Skeletal muscle tissue (tissue), 4 donors: ENCODE results near the gene LHPP. TPM values are rescaled to one million over a fixed set of nuclear protein-coding genes. Genes with fewer than 3 reads are reported as not detected.
A peak's percentile ranks its signal among the peaks of the same experiment; 100 is the strongest.

Experiments used
- H3K27ac ChIP-seq: one replicate; pipeline ENCODE4 v1.7.0; 2013; ENCODE audit warnings: mild to moderate bottlenecking, low read depth, low read length, inconsistent platforms
- H3K27me3 ChIP-seq, 3 donors: one replicate each; pipeline ENCODE4 v1.7.0; 2013; ENCODE audit warnings: low read length in 3 of 3; ENCODE audit not compliant: control insufficient read depth in 3 of 3, insufficient read depth in 3 of 3
- H3K36me3 ChIP-seq, 3 donors: one replicate each; pipeline ENCODE4 v1.7.0; 2013; ENCODE audit warnings: low read length in 3 of 3; ENCODE audit not compliant: control insufficient read depth in 3 of 3, insufficient read depth in 3 of 3
- H3K4me1 ChIP-seq, 3 donors: one replicate each; pipeline ENCODE4 v1.7.0; 2013; ENCODE audit warnings: low read length in 3 of 3, mild to moderate bottlenecking in 3 of 3; ENCODE audit not compliant: control insufficient read depth in 3 of 3, insufficient read depth in 3 of 3
- H3K4me3 ChIP-seq, 3 donors: one replicate each; pipeline ENCODE4 v1.7.0; 2013; ENCODE audit warnings: low read length in 3 of 3
- H3K9ac ChIP-seq, 3 donors: one replicate each; pipeline ENCODE4 v1.7.0; 2013; ENCODE audit warnings: low read length in 3 of 3, mild to moderate bottlenecking in 3 of 3, moderate library complexity in 2 of 3, low read depth in 1 of 3
- H3K9me3 ChIP-seq, 3 donors: one replicate each; pipeline ENCODE4 v1.7.0; 2013; ENCODE audit warnings: low read length in 3 of 3; ENCODE audit not compliant: control insufficient read depth in 3 of 3
- total RNA-seq: library from RNA; depleted of rRNA; stranded (reverse); fragments of >200 nt; gene quantifications from one replicate; pipeline ENCODE4 v1.2.3, GENCODE V29; 2014
- donor health status: Osteomylitis.

The LHPP gene
- total RNA-seq, 1 donor from 2014 or later: 4.2 TPM

DNA sequence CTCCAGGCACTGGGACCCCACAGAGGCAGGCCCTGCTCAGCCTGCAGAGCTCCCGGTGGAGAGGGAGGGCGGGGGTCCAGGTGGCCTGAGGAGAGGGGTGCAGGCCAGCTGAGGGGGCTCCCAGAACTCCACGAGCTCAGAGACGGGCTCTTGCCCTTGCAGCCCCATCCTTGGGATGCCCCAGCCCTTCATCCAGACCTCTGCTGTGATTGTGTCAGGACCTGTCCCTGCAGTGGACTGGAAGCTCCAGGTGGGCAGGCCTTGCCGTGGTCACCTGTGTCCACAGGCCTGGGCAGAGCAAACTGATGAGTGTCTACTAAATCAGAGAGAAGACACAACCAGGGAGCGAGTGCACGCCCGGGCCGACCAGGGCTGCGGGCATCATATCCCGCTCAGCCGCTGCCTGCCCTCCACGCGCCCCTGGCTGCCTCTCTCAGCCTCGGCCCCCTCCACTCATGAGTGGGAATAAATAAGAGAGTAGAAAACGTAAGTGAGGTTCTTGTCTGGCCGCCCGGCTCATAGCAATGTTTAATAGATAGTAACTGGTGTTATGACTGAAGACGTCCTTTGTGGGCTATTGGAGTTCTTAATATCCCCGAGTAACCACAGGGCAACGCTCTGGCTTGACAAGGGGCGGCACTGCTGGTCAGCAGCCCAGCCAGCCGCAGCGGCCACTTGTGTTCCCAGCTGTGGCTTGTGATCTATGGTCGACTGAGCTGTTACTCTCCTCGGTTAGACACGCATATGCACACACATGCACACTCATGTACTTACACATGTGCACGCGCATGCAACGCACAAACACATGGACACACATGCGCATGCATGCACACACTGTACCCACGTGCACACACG, 105.6 kb downstream of the LHPP start:
- Histone ChIP-seq H3K4me3 (no peak overlapping the region), H3K4me1 (peaks cover 15 to 26% (median 19%) of the 10 kb centered on the region in 3 donors)

GRCh38 chr10:124568339-124568738, 106.7 kb downstream of the LHPP start:
- Histone ChIP-seq H3K27ac (no peak overlapping the region), H3K4me3 (no peak overlapping the region), H3K9ac (no peak overlapping the region), H3K27me3 (no peaks in the 10 kb centered on the region), H3K36me3 (no peaks in the 10 kb centered on the region), H3K9me3 (no peaks in the 10 kb centered on the region), H3K4me1 (peaks cover 15 to 26% (median 19%) of the 10 kb centered on the region in 3 donors)

More for the DNA sequence above, 105.6 kb downstream of the LHPP start:
- Histone ChIP-seq H3K27me3 (no peaks in the 10 kb centered on the region), H3K36me3 (no peaks in the 10 kb centered on the region), H3K9ac (no peak overlapping the region), H3K27ac (peak overlapping the region; percentile 67), H3K9me3 (no peaks in the 10 kb centered on the region)

GRCh38 chr10:124568848-124569622, 107.4 kb downstream of the LHPP start:
- peaks cover 15 to 26% (median 19%) of the 10 kb centered on the region in 3 donors for H3K4me1 ChIP-seq
- no peaks in the 10 kb centered on the region for H3K9me3 ChIP-seq
- peak overlapping the region in 1 of 3 donors; percentile 51 for H3K9ac ChIP-seq
- H3K27ac ChIP-seq: no peak overlapping the region
- H3K27me3 ChIP-seq: no peaks in the 10 kb centered on the region
- no peak overlapping the region for H3K4me3 ChIP-seq
- no peaks in the 10 kb centered on the region for H3K36me3 ChIP-seq

GRCh38 chr10:124569623-124570470, 108.2 kb downstream of the LHPP start:
- no peak overlapping the region for H3K9ac ChIP-seq
- H3K9me3 ChIP-seq: no peaks in the 10 kb centered on the region
- no peak overlapping the region for H3K27ac ChIP-seq
- H3K27me3 ChIP-seq: no peaks in the 10 kb centered on the region
- H3K4me1 ChIP-seq: peaks cover 15 to 23% (median 19%) of the 10 kb centered on the region in 3 donors
- no peaks in the 10 kb centered on the region for H3K36me3 ChIP-seq
- no peak overlapping the region for H3K4me3 ChIP-seq

- Histone ChIP-seq H3K27ac (no peak overlapping the region), H3K9me3 (no peaks in the 10 kb centered on the region), H3K36me3 (no peaks in the 10 kb centered on the region), H3K4me3 (no peak overlapping the region), H3K27me3 (no peaks in the 10 kb centered on the region), H3K9ac (no peak overlapping the region), H3K4me1 (peaks cover 8 to 15% (median 11%) of the 10 kb centered on the region in 3 donors)
Measured at GRCh38 chr10:124570646-124571045, 109.0 kb downstream of the LHPP start.

DNA sequence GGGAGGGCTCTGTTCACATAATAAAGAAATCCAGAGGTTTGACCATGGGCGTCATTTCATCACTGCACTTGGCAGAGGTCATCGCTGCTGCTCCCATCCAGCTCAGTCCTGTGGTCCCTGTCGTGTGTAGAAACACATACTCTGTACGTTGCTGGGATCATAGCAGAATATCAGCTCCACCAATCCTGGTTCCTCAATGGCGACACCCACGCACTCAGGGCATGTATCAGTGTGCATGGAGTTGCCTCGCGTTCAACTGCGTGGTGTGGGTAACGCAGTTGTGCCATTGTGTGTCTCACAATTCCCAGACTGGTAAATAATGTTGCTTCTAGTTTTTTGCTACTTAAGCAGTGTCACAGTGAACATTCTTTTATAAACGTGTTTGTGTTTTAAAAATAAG, 111.1 kb downstream of the LHPP start:
- Histone ChIP-seq H3K27me3 (no peaks in the 10 kb centered on the region), H3K9me3 (no peaks in the 10 kb centered on the region), H3K4me3 (no peak overlapping the region), H3K4me1 (no peaks in the 10 kb centered on the region), H3K9ac (no peak overlapping the region), H3K36me3 (no peaks in the 10 kb centered on the region), H3K27ac (no peak overlapping the region)

- H3K4me3 ChIP-seq: no peak overlapping the region
- H3K27me3 ChIP-seq: no peaks in the 10 kb centered on the region
- H3K4me1 ChIP-seq: no peaks in the 10 kb centered on the region
- H3K27ac ChIP-seq: no peak overlapping the region
- no peaks in the 10 kb centered on the region for H3K9me3 ChIP-seq
- no peak overlapping the region for H3K9ac ChIP-seq
- H3K36me3 ChIP-seq: no peaks in the 10 kb centered on the region
Measured at GRCh38 chr10:124573726-124574455, 112.3 kb downstream of the LHPP start.

DNA sequence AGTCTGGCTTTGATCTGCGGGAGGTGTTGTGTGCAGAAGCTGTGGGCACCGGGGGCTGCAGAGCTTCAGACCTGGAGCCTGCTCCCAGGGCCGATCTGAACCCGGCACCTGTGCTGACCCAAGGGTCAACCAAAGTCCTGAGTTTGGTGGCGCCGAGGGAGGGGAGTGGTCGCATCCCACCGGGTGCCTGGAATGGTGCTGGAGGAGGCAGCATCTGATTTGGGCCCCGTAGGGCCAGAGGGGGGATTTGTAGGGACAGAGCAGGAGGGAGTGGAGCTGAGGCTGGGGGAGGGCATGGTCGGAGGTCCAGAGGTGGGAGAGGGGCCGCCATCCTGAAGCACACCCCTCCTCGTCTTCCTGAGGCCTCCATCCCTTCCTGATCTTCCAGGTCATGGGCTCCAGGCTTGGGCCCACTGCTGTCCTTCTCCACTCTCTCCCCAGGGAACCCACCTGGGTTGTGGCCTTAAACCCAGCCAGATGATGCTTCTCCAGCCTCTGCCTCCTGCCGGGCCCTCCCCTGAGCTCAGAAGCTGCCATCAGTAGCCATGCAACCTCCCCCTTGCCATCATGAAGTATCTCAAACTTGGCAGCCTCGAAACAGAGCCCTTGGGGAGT, 112.9 kb downstream of the LHPP start:
- Histone ChIP-seq H3K27ac (no peak overlapping the region), H3K4me3 (no peak overlapping the region), H3K9me3 (no peaks in the 10 kb centered on the region), H3K36me3 (no peaks in the 10 kb centered on the region), H3K9ac (no peak overlapping the region), H3K27me3 (no peaks in the 10 kb centered on the region), H3K4me1 (no peaks in the 10 kb centered on the region)
